A549 (cell line): ENCODE data around the gene TNS3. TPM values are rescaled to one million over a fixed set of nuclear protein-coding genes. Genes with fewer than 3 reads are reported as not detected.

Experiments used
- ATAC-seq, 2 experiments: fragments of 200-7000 bp in 1 of 2; fragments of >200 bp in 1 of 2; cut with Nextera tagmentation in 1 of 2; cut with Tn5 transposase in 1 of 2; 3 replicates each; pipeline versions ENCODE4 v1.8.0 to v1.9.1; 2018 to 2020; ENCODE audit warnings: mild to moderate bottlenecking in 1 of 2, moderate library complexity in 1 of 2
- CTCF ChIA-PET: fragments of 300-600 bp; sonication (Branson Sonifier 250); formaldehyde crosslinking; extraction: SDS; loops from one replicate; lab custom pipeline; 2021; ENCODE audit warnings: antibody characterized with exemption, inconsistent platforms; lab: Yijun Ruan, JAX
- POLR2A ChIA-PET: fragments of 350-600 bp; formaldehyde crosslinking; extraction: SDS; loops from one replicate; lab custom pipeline; 2021; ENCODE audit warnings: antibody characterized with exemption, inconsistent platforms; lab: Yijun Ruan, JAX
- DNase-seq, 2 experiments: peaks; one replicate each; pipeline versions ENCODE4 v3.0.0 to v3.0.0-alpha.2; 2011 to 2016; ENCODE audit warnings: low read depth in 1 of 2, low spot score in 1 of 2
- FAIRE-seq: peaks from 2 replicates; lab custom pipeline; 2011; peaks lifted over from hg19 to GRCh38; lab: Jason Lieb, UNC
- H3K27ac ChIP-seq, 2 experiments: fragments of >200 bp; sonication (Bioruptor Twin); formaldehyde crosslinking; 3 replicates each; pipeline ENCODE4 v1.5.1; 2016 to 2017
- H3K4me1 ChIP-seq: fragments of >200 bp; sonication (Bioruptor Twin); formaldehyde crosslinking; 3 replicates; pipeline ENCODE4 v1.6.1; 2016
- H3K4me2 ChIP-seq: fragments of >200 bp; sonication (Bioruptor Twin); formaldehyde crosslinking; 3 replicates; pipeline ENCODE4 v1.6.1; 2016
- H3K4me3 ChIP-seq: fragments of >200 bp; sonication (Bioruptor Twin); formaldehyde crosslinking; 3 replicates; pipeline ENCODE4 v1.5.1; 2016
- H3K9me3 ChIP-seq: fragments of >200 bp; sonication (Bioruptor Twin); formaldehyde crosslinking; 3 replicates; pipeline ENCODE4 v1.6.1; 2016
- BCL3 ChIP-seq: fragments of >200 bp; sonication (Bioruptor Twin); formaldehyde crosslinking; IDR thresholded peaks from 3 replicates; pipeline ENCODE4 v1.6.1; 2016
- BHLHE40 ChIP-seq: IDR thresholded peaks from 2 replicates; pipeline ENCODE4 v1.6.1; 2012; ENCODE audit warnings: low read depth, low read length, inconsistent platforms
- CBX8 ChIP-seq: fragments of 200-600 bp; sonication (generic); IDR thresholded peaks from 2 replicates; pipeline ENCODE4 v1.6.1; 2016
- CEBPB ChIP-seq, 2 experiments: fragments of >200 bp in 1 of 2; sonication (Bioruptor Twin) in 1 of 2; formaldehyde crosslinking in 1 of 2; IDR thresholded peaks; 2 replicates each; pipeline ENCODE4 v1.6.1; 2012 to 2016
- EHF ChIP-seq: fragments of 250-450 bp; sonication (Bioruptor Pico); IDR thresholded peaks from 2 replicates; pipeline ENCODE4 v1.5.0; 2020; ENCODE audit warnings: mild to moderate bottlenecking
- FOXS1 ChIP-seq: fragments of 250-450 bp; sonication (Bioruptor Pico); IDR thresholded peaks from 2 replicates; pipeline ENCODE4 v1.5.0; 2020; ENCODE audit warnings: mild to moderate bottlenecking, moderate library complexity
- HES2 ChIP-seq: fragments of >200 bp; sonication (Bioruptor Twin); formaldehyde crosslinking; IDR thresholded peaks from 2 replicates; pipeline ENCODE4 v1.6.1; 2016
- HOXB13 ChIP-seq: fragments of 250-450 bp; sonication (Bioruptor Pico); IDR thresholded peaks from 2 replicates; pipeline ENCODE4 v1.5.0; 2020; ENCODE audit warnings: low read depth, mild to moderate bottlenecking, moderate library complexity
- JUN ChIP-seq, 2 experiments: fragments of >200 bp; sonication (Bioruptor Twin); formaldehyde crosslinking; IDR thresholded peaks; 2 replicates in 1 of 2; 3 replicates in 1 of 2; pipeline ENCODE4 v1.6.1; 2016 to 2017
- JUNB ChIP-seq: fragments of >200 bp; sonication (Bioruptor Twin); formaldehyde crosslinking; IDR thresholded peaks from 2 replicates; pipeline ENCODE4 v1.6.1; 2016
- KDM1A ChIP-seq: fragments of 200-600 bp; sonication (generic); IDR thresholded peaks from 2 replicates; pipeline ENCODE4 v1.6.1; 2016; ENCODE audit warnings: low read depth, mild to moderate bottlenecking
- KDM5A ChIP-seq: fragments of 200-600 bp; sonication (generic); IDR thresholded peaks from 2 replicates; pipeline ENCODE4 v1.6.1; 2016; ENCODE audit warnings: antibody characterized with exemption, mild to moderate bottlenecking
- MYC ChIP-seq: IDR thresholded peaks from 2 replicates; pipeline ENCODE4 v1.6.1; 2012; ENCODE audit warnings: mild to moderate bottlenecking, inconsistent platforms, low read length, improper control_type of control experiment, borderline replicate concordance
- PHF8 ChIP-seq: fragments of 200-600 bp; sonication (generic); IDR thresholded peaks from 2 replicates; pipeline ENCODE4 v1.6.1; 2016; ENCODE audit warnings: low read depth, mild to moderate bottlenecking, antibody characterized with exemption, moderate library complexity, borderline replicate concordance
- POLR2A ChIP-seq: IDR thresholded peaks from 2 replicates; pipeline ENCODE4 v1.6.1; 2012; ENCODE audit warnings: mild to moderate bottlenecking, low read length
- RCOR1 ChIP-seq: fragments of 150-350 bp; IDR thresholded peaks from 2 replicates; pipeline ENCODE4 v1.6.1; 2014; ENCODE audit warnings: antibody characterized with exemption, low read length, low read depth
- TFCP2L1 ChIP-seq: fragments of 250-450 bp; sonication (Bioruptor Pico); IDR thresholded peaks from 2 replicates; pipeline ENCODE4 v1.5.0; 2021; ENCODE audit warnings: mild to moderate bottlenecking
- TP53 ChIP-seq: fragments of 250-450 bp; sonication (Bioruptor Pico); IDR thresholded peaks from 2 replicates; pipeline ENCODE4 v1.5.0; 2021; ENCODE audit warnings: mild to moderate bottlenecking, moderate library complexity
- USF2 ChIP-seq: fragments of 450-650 bp; IDR thresholded peaks from 2 replicates; pipeline ENCODE4 v1.6.1; 2014; ENCODE audit warnings: antibody characterized with exemption
- ZC3H11A ChIP-seq: fragments of 450-650 bp; IDR thresholded peaks from 2 replicates; pipeline ENCODE4 v1.6.1; 2014; ENCODE audit warnings: antibody characterized with exemption, mild to moderate bottlenecking
- ZFP36 ChIP-seq: fragments of 450-650 bp; IDR thresholded peaks from 2 replicates; pipeline ENCODE4 v1.6.1; 2014; ENCODE audit warnings: borderline replicate concordance; ENCODE audit not compliant: partially characterized antibody
- ZNF302 ChIP-seq: fragments of 250-450 bp; sonication (Bioruptor Pico); IDR thresholded peaks from 2 replicates; pipeline ENCODE4 v1.9.0; 2021; ENCODE audit warnings: inconsistent platforms, mild to moderate bottlenecking, moderate library complexity
- WGBS: methylation state at CpG from one replicate; pipeline ENCODE4 v1.1.6; 2017; ENCODE audit errors: missing lambda C conversion rate; 5-methylcytosine and 5-hydroxymethylcytosine counted together
- polyA plus RNA-seq, 4 experiments: library from polyadenylated mRNA; depleted of rRNA in 3 of 4; stranded (reverse); fragments of >200 nt; fragmentation: RNase III in 1 of 4; extraction: RNeasy Plus Mini Kit Qiagen cat#74134 plus additional on column Dnase treatment in 1 of 4; gene quantifications; 2 replicates in 3 of 4; 3 replicates in 1 of 4; pipeline ENCODE4 v1.2.3, GENCODE V29; 2011 to 2017

TNS3 gene
- polyA plus RNA-seq, 2 of the 4 experiments (the other 2 are of a cell fraction): 107 to 134 TPM

- ChIA-PET POLR2A (interaction anchor here (0.5 kb wide), 1 partner anchor 106 kb away, joined by 5 read pairs; no protein-coding TSS in a partner anchor), CTCF (interaction anchor here (0.8 to 1.6 kb wide), 2 partner anchors 10 to 17 kb away, joined by 3 read pairs; no protein-coding TSS in a partner anchor)
- ATAC-seq (no peak), DNase-seq (no peak), FAIRE-seq (no peak)
- WGBS: 56% methylated on average over 4 of the region's 4 CpGs
- peak overlapping the region; percentile 67 to 81 for H3K27ac ChIP-seq
- TF ChIP-seq TP53 (no peak), HES2 (no peak), EHF (no peak), ZNF302 (CRISPR knock-in tag) (no peak), JUNB (no peak), KDM5A (no peak), HOXB13 (CRISPR knock-in tag) (no peak), JUN (IDR thresholded peaks at IDR 0.05) (no peak), PHF8 (no peak), POLR2A (no peak)
- H3K9me3 ChIP-seq: no peaks in the 10 kb centered on the region
- H3K4me2 ChIP-seq: peak overlapping the region; percentile 65
- no peak overlapping the region for H3K4me3 ChIP-seq
- peaks cover 99% of the 10 kb centered on the region for H3K4me1 ChIP-seq
Measured at GRCh38 chr7:47540053-47540386, 41.9 kb downstream of the TNS3 start.

- Histone ChIP-seq H3K9me3 (no peaks in the 10 kb centered on the region), H3K4me1 (peaks cover 99% of the 10 kb centered on the region), H3K4me2 (peak overlapping the region; percentile 65), H3K4me3 (no peak overlapping the region), H3K27ac (peak overlapping the region; percentile 67 to 81)
- 43% methylated on average over 9 of the region's 9 CpGs for WGBS
- CTCF ChIA-PET: interaction anchor here (0.8 to 1.6 kb wide), 3 partner anchors 10 to 282 kb away, joined by 3 read pairs; no protein-coding TSS in a partner anchor
- DNase-seq: peak; percentile 58 to 71
- FAIRE-seq: no peak
- ATAC-seq: peak; percentile 45 to 68; a peak in 5 of 6 replicates
- TF ChIP-seq FOXS1 (CRISPR knock-in tag) (no peak), MYC (no peak), CBX8 (no peak), TFCP2L1 (CRISPR knock-in tag) (no peak), BCL3 (no peak), USF2 (no peak), BHLHE40 (no peak), ZFP36 (no peak), KDM1A (no peak)
- POLR2A ChIA-PET: no interaction called here
Measured at GRCh38 chr7:47539398-47540052, 42.4 kb downstream of the TNS3 start.

- TF ChIP-seq CEBPB (IDR thresholded peaks at IDR 0.05): peak in 1 of 2 experiments; percentile 59; a peak in 1 of 4 replicates
- TF ChIP-seq JUN (IDR thresholded peaks at IDR 0.05): no peak
- no peak for TF ChIP-seq ZC3H11A
- TF ChIP-seq CBX8: no peak
- TF ChIP-seq RCOR1: no peak
- no peak for TF ChIP-seq HOXB13 (CRISPR knock-in tag)
- Histone ChIP-seq H3K4me2 (peak overlapping the region; percentile 65), H3K4me1 (peaks cover 99% of the 10 kb centered on the region), H3K27ac (peak overlapping the region; percentile 67 to 81), H3K9me3 (no peaks in the 10 kb centered on the region), H3K4me3 (no peak overlapping the region)
- peak in 1 of 2 experiments; percentile 33 for DNase-seq
- peak in 1 of 2 experiments; percentile 31; a peak in 3 of 6 replicates for ATAC-seq
- CTCF ChIA-PET: interaction anchor here (1.1 to 1.6 kb wide), 2 partner anchors 16 to 283 kb away, joined by 3 read pairs; no protein-coding TSS in a partner anchor
- POLR2A ChIA-PET: no interaction called here
- 25% methylated on average over 3 of the region's 5 CpGs for WGBS
- FAIRE-seq: no peak
Measured at GRCh38 chr7:47538846-47539311, 43.0 kb downstream of the TNS3 start.
